CD14-positive monocyte (primary cell): Measurements from ENCODE around the gene PRICKLE4. TPM values are rescaled to one million over a fixed set of nuclear protein-coding genes. Genes with fewer than 3 reads are reported as not detected.

Experiments
- DNase-seq, 3 donors: peaks; one replicate each; pipeline ENCODE4 v3.0.0-alpha.2; 2011 to 2022
- H2AFZ ChIP-seq: 2 replicates; pipeline ENCODE4 v1.6.0; 2012; ENCODE audit warnings: mild to moderate bottlenecking, low read depth, low read length, inconsistent platforms; ENCODE audit not compliant: insufficient read depth, poor library complexity, severe bottlenecking
- H3K27ac ChIP-seq, 2 donors: 1 replicate in 1 of 2; 2 replicates in 1 of 2; pipeline ENCODE4 v1.5.1; 2012 to 2013; ENCODE audit warnings: low read length in 2 of 2, control low read depth in 1 of 2, inconsistent platforms in 1 of 2, low read depth in 1 of 2, mild to moderate bottlenecking in 1 of 2
- H3K27me3 ChIP-seq, 2 donors: one replicate each; pipeline versions ENCODE4 v1.6.0 to v1.6.1; 2011 to 2013; ENCODE audit warnings: low read length in 2 of 2; ENCODE audit not compliant: control insufficient read depth in 2 of 2, insufficient read depth in 2 of 2
- H3K36me3 ChIP-seq, 2 donors: replicated peaks in 1 of 2; 1 replicate in 1 of 2; 2 replicates in 1 of 2; pipeline versions ENCODE4 v1.5.1 to v1.6.1; 2012 to 2013; ENCODE audit warnings: low read length in 2 of 2, control low read depth in 1 of 2, inconsistent platforms in 1 of 2, mild to moderate bottlenecking in 1 of 2; ENCODE audit not compliant: insufficient read depth in 2 of 2, control insufficient read depth in 1 of 2
- H3K4me1 ChIP-seq, 2 donors: 1 replicate in 1 of 2; 2 replicates in 1 of 2; pipeline versions ENCODE4 v1.5.1 to v1.6.1; 2012 to 2013; ENCODE audit warnings: low read length in 2 of 2, control low read depth in 1 of 2, inconsistent platforms in 1 of 2, mild to moderate bottlenecking in 1 of 2, moderate library complexity in 1 of 2; ENCODE audit not compliant: insufficient read depth in 2 of 2, control insufficient read depth in 1 of 2
- H3K4me2 ChIP-seq: replicated peaks from 2 replicates; pipeline ENCODE3; 2012; ENCODE audit warnings: low read length, moderate library complexity, mild to moderate bottlenecking; ENCODE audit not compliant: poor library complexity, severe bottlenecking; ENCODE audit errors: extremely low read depth
- H3K4me3 ChIP-seq, 3 experiments: fragments of 200-600 bp in 1 of 3; sonication (generic) in 1 of 3; replicated peaks in 1 of 3; 1 replicate in 2 of 3; 2 replicates in 1 of 3; pipeline ENCODE4 v1.5.1; 2011 to 2013; ENCODE audit warnings: low read length in 3 of 3, mild to moderate bottlenecking in 3 of 3, control low read depth in 2 of 3, low read depth in 2 of 3, inconsistent platforms in 1 of 3, moderate library complexity in 1 of 3
- H3K79me2 ChIP-seq: 2 replicates; pipeline ENCODE4 v1.6.0; 2012; ENCODE audit warnings: mild to moderate bottlenecking, control low read depth, inconsistent platforms, low read length, moderate library complexity; ENCODE audit not compliant: insufficient read depth
- H3K9ac ChIP-seq: 2 replicates; pipeline ENCODE4 v1.6.0; 2017; ENCODE audit warnings: low read length, mild to moderate bottlenecking; ENCODE audit not compliant: insufficient read depth, poor library complexity, severe bottlenecking
- H3K9me3 ChIP-seq, 2 donors: replicated peaks in 1 of 2; 1 replicate in 1 of 2; 2 replicates in 1 of 2; pipeline versions ENCODE4 v1.5.1 to v1.6.1; 2012 to 2013; ENCODE audit warnings: low read length in 2 of 2, control low read depth in 1 of 2; ENCODE audit not compliant: control insufficient read depth in 1 of 2, insufficient read depth in 1 of 2
- H4K20me1 ChIP-seq: 2 replicates; pipeline ENCODE4 v1.6.0; 2012; ENCODE audit warnings: mild to moderate bottlenecking, low read length, control low read depth, moderate library complexity; ENCODE audit not compliant: insufficient read depth
- H3K27ac Mint-ChIP-seq, 7 donors: one replicate each; pipeline ENCODE4 v1.8.0; 2020; ENCODE audit warnings: mild to moderate bottlenecking in 7 of 7, mixed read lengths in 7 of 7, moderate library complexity in 6 of 7, inconsistent platforms in 2 of 7
- H3K27me3 Mint-ChIP-seq, 3 donors: one replicate each; pipeline ENCODE4 v1.8.0; 2021 to 2022; ENCODE audit warnings: low read depth in 3 of 3, mild to moderate bottlenecking in 3 of 3, mixed read lengths in 3 of 3, moderate library complexity in 3 of 3, inconsistent platforms in 1 of 3
- H3K36me3 Mint-ChIP-seq, 2 donors: one replicate each; pipeline ENCODE4 v1.8.0; 2020; ENCODE audit warnings: mixed read lengths in 2 of 2, inconsistent platforms in 1 of 2, mild to moderate bottlenecking in 1 of 2
- H3K4me1 Mint-ChIP-seq: one replicate; pipeline ENCODE4 v1.8.0; 2020; ENCODE audit warnings: mild to moderate bottlenecking, mixed read lengths
- H3K4me3 Mint-ChIP-seq, 2 donors: one replicate each; pipeline ENCODE4 v1.8.0; 2020; ENCODE audit warnings: mild to moderate bottlenecking in 2 of 2, mixed read lengths in 2 of 2, moderate library complexity in 1 of 2
- H3K9me3 Mint-ChIP-seq, 7 donors: one replicate each; pipeline ENCODE4 v1.8.0; 2020 to 2022; ENCODE audit warnings: mixed read lengths in 7 of 7, mild to moderate bottlenecking in 6 of 7, moderate library complexity in 6 of 7, inconsistent platforms in 2 of 7
- WGBS: methylation state at CpG from one replicate; pipeline ENCODE4 v1.1.5; 2013; ENCODE audit warnings: missing lambda C conversion rate; ENCODE audit not compliant: insufficient coverage; 5-methylcytosine and 5-hydroxymethylcytosine counted together
- intact Hi-C, 2 donors: fragments of 100-400 bp; cut with micrococcal nuclease; formaldehyde crosslinking; loops; one replicate each; pipeline versions ENCODE4 v1.15.0 to v1.15.1; 2023
- polyA plus RNA-seq, 3 donors: library from polyadenylated mRNA; depleted of rRNA in 1 of 3; unstranded in 2 of 3; stranded (reverse) in 1 of 3; fragments of 300-500 nt in 2 of 3; fragments of >200 nt in 1 of 3; fragmentation: Illumina TruSeq in 2 of 3; gene quantifications; 1 replicate in 2 of 3; 2 replicates in 1 of 3; pipeline ENCODE4 v1.2.3, GENCODE V29; 2012 to 2021
- TF ChIP-seq, protein P1 (sequence below): fragments of 200-600 bp; IDR thresholded peaks from one replicate; pipeline ENCODE4 v1.8.0; 2022; ENCODE audit warnings: antibody characterized with exemption, mild to moderate bottlenecking

The PRICKLE4 gene
- polyA plus RNA-seq, 3 donors, result 0.88 TPM; not detected in 2

DNA sequence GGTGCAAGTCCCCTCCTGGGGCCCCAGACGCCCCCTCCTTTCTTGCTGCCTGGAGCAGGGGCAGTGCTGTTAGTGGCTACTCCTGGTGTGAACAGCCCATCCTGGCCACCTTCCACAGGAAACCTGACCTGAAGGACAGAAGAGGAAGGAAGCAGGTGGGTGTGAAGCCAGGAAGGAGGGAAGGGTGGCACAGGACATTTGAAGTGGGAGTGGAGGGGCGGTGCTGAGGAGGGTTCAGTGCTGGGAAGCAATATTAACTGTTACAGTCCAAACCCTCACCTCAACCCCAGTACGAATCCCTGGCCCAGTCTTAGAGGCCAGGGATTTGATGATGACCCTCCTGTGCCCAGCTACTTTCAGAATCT, 766 bp downstream of the PRICKLE4 start:
- no peak overlapping the region for H3K27ac Mint-ChIP-seq
- no peaks in the 10 kb centered on the region for H3K9me3 Mint-ChIP-seq
- peaks cover 70% of the 10 kb centered on the region for H3K4me1 Mint-ChIP-seq
- Histone ChIP-seq H3K4me2 (peak overlapping the region; percentile 93), H3K79me2 (peaks cover 7% of the 10 kb centered on the region), H3K9me3 (no peaks in the 10 kb centered on the region), H2AFZ (no peak overlapping the region), H3K27me3 (peaks cover 0 to 3% of the 10 kb centered on the region in 2 donors), H3K27ac (no peak overlapping the region), H3K9ac (no peak overlapping the region), H4K20me1 (peaks cover 13% of the 10 kb centered on the region), H3K4me3 (peak overlapping the region in 1 of 3 experiments; percentile 84), H3K4me1 (peaks cover 69 to 83% of the 10 kb centered on the region in 2 donors), H3K36me3 (no peaks in the 10 kb centered on the region)
- DNase-seq, result no peak
- intact Hi-C loops, result loop anchor here (5.0 to 10.0 kb wide), 4 partner anchors 44 to 433 kb away; partner anchors contain the start of genes MRPS10 (in 1 of the 2), TFEB (in 1 of the 2) and USP49 (in 1 of the 2)
- peaks cover 3 to 6% of the 10 kb centered on the region in 2 donors for H3K36me3 Mint-ChIP-seq
- TF ChIP-seq, protein P1, sequence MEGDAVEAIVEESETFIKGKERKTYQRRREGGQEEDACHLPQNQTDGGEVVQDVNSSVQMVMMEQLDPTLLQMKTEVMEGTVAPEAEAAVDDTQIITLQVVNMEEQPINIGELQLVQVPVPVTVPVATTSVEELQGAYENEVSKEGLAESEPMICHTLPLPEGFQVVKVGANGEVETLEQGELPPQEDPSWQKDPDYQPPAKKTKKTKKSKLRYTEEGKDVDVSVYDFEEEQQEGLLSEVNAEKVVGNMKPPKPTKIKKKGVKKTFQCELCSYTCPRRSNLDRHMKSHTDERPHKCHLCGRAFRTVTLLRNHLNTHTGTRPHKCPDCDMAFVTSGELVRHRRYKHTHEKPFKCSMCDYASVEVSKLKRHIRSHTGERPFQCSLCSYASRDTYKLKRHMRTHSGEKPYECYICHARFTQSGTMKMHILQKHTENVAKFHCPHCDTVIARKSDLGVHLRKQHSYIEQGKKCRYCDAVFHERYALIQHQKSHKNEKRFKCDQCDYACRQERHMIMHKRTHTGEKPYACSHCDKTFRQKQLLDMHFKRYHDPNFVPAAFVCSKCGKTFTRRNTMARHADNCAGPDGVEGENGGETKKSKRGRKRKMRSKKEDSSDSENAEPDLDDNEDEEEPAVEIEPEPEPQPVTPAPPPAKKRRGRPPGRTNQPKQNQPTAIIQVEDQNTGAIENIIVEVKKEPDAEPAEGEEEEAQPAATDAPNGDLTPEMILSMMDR, result no peak
- 17% methylated on average over 1 of the region's 3 CpGs for WGBS
- peak overlapping the region; percentile 71 to 85 for H3K4me3 Mint-ChIP-seq
- peaks cover 3 to 13% (median 6%) of the 10 kb centered on the region in 3 donors for H3K27me3 Mint-ChIP-seq

DNA sequence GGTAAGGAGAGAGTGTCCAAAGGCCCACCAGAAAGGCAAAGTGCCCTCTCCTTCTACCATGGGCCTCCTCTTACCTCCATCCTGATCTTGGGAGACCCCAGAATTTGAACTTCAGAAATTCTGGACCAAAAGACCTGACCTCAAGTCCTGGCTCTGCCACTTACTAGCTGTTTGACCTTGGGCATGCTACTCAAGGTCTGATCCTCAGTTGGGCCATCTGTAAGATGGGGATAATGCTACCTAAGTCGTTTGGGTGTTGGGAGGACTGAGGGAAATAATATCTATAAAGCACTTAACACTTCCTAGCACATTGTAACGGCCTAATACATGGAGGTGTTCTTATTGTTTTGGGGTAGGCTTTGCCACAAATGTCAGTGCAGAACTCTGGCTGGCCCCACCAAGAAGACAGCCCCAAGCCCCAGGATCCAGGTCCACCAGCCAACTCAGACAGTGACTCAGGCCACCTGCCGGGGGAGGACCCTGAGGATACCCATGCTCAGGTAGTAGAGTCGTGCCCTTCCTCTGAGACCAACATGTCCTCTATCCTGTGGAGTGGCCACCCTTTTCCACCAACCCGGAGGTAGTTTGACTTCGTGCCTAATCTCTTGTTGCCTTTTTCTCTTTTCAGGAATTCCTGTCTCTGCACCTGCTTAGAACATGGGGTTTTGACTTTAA, 2.7 kb downstream of the PRICKLE4 start:
- peaks cover 3 to 13% (median 8%) of the 10 kb centered on the region in 3 donors for H3K27me3 Mint-ChIP-seq
- DNase-seq, result no peak
- H3K4me3 ChIP-seq, result no peak overlapping the region
- no peaks in the 10 kb centered on the region for H3K9me3 Mint-ChIP-seq
- H3K27ac Mint-ChIP-seq, result peak overlapping the region in 1 of 7 donors; percentile 10
- H3K27me3 ChIP-seq, result peaks cover 0 to 3% of the 10 kb centered on the region in 2 donors
- H3K4me1 Mint-ChIP-seq, result peaks cover 51% of the 10 kb centered on the region
- no peaks in the 10 kb centered on the region for H3K36me3 ChIP-seq
- H3K4me3 Mint-ChIP-seq, result no peak overlapping the region
- H3K4me1 ChIP-seq, result peaks cover 53 to 77% of the 10 kb centered on the region in 2 donors
- intact Hi-C loops, result loop anchor here (5.0 to 10.0 kb wide), 4 partner anchors 46 to 432 kb away; partner anchors contain the start of genes MRPS10 (in 1 of the 2), TFEB (in 1 of the 2) and USP49 (in 1 of the 2)
- no peak overlapping the region for H3K4me2 ChIP-seq
- TF ChIP-seq, protein P1, result no peak
- 95% methylated on average over 3 of the region's 6 CpGs for WGBS
- no peak overlapping the region for H2AFZ ChIP-seq
- H3K9ac ChIP-seq, result no peak overlapping the region
- no peaks in the 10 kb centered on the region for H3K36me3 Mint-ChIP-seq
- H3K79me2 ChIP-seq, result peaks cover 18% of the 10 kb centered on the region
- no peaks in the 10 kb centered on the region for H3K9me3 ChIP-seq
- no peak overlapping the region for H3K27ac ChIP-seq
- H4K20me1 ChIP-seq, result peaks cover 13% of the 10 kb centered on the region
